Bone marrow (tissue), 2 donors: ENCODE results near the gene FCHO1.

Experiments
- DNase-seq, 2 donors: peaks; one replicate each; lab custom pipeline; 2025; lab: John Stamatoyannopoulos, UW

Gene FCHO1

GRCh38 chr19:17830567-17831418 is 79.5 kb downstream of the FCHO1 start:
- no peak for DNase-seq

GRCh38 chr19:17831419-17831888 is 80.2 kb downstream of the FCHO1 start:
- no peak for DNase-seq

GRCh38 chr19:17832443-17833208 is 81.3 kb downstream of the FCHO1 start:
- no peak for DNase-seq

GRCh38 chr19:17834350-17835181 is 83.3 kb downstream of the FCHO1 start:
- DNase-seq = no peak

GRCh38 chr19:17835182-17836006 is 84.1 kb downstream of the FCHO1 start:
- DNase-seq = no peak

GRCh38 chr19:17836530-17836929 is 85.3 kb downstream of the FCHO1 start:
- no peak for DNase-seq

GRCh38 chr19:17837972-17838371 is 86.7 kb downstream of the FCHO1 start:
- DNase-seq = no peak
